K562 (cell line): ENCODE results near the gene PRICKLE2. TPM values are rescaled to one million over a fixed set of nuclear protein-coding genes. Genes with fewer than 3 reads are reported as not detected.

Source experiments
- ATAC-seq: fragments of 200-7000 bp; cut with Tn5 transposase; 3 replicates; pipeline ENCODE4 v1.9.1; 2020; ENCODE audit warnings: moderate library complexity
- BruUV-seq: library from RNA; stranded (reverse); fragments of 400-500 nt; replicated peaks from 2 replicates; lab custom pipeline; 2021; lab: Mats Ljungman, UMichigan
- CTCF ChIA-PET: fragments of 300-600 bp; formaldehyde crosslinking; extraction: SDS; loops from one replicate; lab custom pipeline; 2021; ENCODE audit warnings: low intra/inter-chr PET ratio; lab: Yijun Ruan, JAX
- POLR2A ChIA-PET: fragments of 300-600, 350-650 bp; sonication (Branson Sonifier 250); formaldehyde crosslinking; extraction: SDS; loops from one replicate; lab custom pipeline; 2021; ENCODE audit warnings: antibody characterized with exemption, inconsistent platforms; lab: Yijun Ruan, JAX
- DNase-seq, 4 experiments: peaks; one replicate each; pipeline versions ENCODE4 v3.0.0 to v3.0.0-alpha.2; 2011 to 2018; ENCODE audit warnings: low spot score in 3 of 4, mixed read lengths in 3 of 4; ENCODE audit errors: extremely low read depth in 1 of 4
- FAIRE-seq: peaks from 2 replicates; lab custom pipeline; 2011; peaks lifted over from hg19 to GRCh38; lab: Jason Lieb, UNC
- H2AFZ ChIP-seq: 2 replicates; pipeline ENCODE4 v1.6.0; 2011; ENCODE audit warnings: low read depth, low read length, control low read depth, inconsistent platforms
- H3K27ac ChIP-seq: fragments of 200-600 bp; 3 replicates; pipeline ENCODE4 v1.8.0; 2011; ENCODE audit warnings: low read depth, mild to moderate bottlenecking, control low read depth, inconsistent platforms, low read length, moderate library complexity, mixed read lengths; ENCODE audit errors: extremely low read depth
- H3K27me3 ChIP-seq, 2 experiments: fragments of 300-600 bp in 1 of 2; 2 replicates in 1 of 2; 3 replicates in 1 of 2; pipeline versions ENCODE4 v1.6.0 to v1.8.0; 2011; ENCODE audit warnings: inconsistent platforms in 2 of 2, low read length in 2 of 2, mild to moderate bottlenecking in 1 of 2, mixed read lengths in 1 of 2, moderate library complexity in 1 of 2; ENCODE audit not compliant: control insufficient read depth in 2 of 2, insufficient read depth in 2 of 2
- H3K36me3 ChIP-seq: fragments of 300-600 bp; 3 replicates; pipeline ENCODE4 v1.8.0; 2011; ENCODE audit warnings: mild to moderate bottlenecking, low read length, inconsistent platforms; ENCODE audit not compliant: control insufficient read depth, insufficient read depth
- H3K4me1 ChIP-seq, 2 experiments: fragments of 200-600 bp in 1 of 2; replicated peaks in 1 of 2; 2 replicates in 1 of 2; 3 replicates in 1 of 2; pipeline versions ENCODE4 v1.5.1 to v1.8.0; 2011; ENCODE audit warnings: inconsistent platforms in 2 of 2, low read length in 2 of 2, mild to moderate bottlenecking in 1 of 2, mixed read lengths in 1 of 2, moderate library complexity in 1 of 2; ENCODE audit not compliant: control insufficient read depth in 2 of 2, insufficient read depth in 2 of 2
- H3K4me2 ChIP-seq: 2 replicates; pipeline ENCODE4 v1.6.1; 2011; ENCODE audit warnings: low read length, control low read depth, inconsistent platforms, mixed read lengths; ENCODE audit not compliant: insufficient read depth
- H3K4me3 ChIP-seq: fragments of 200-600 bp; sonication (generic), shearing (Covaris generic); 2 replicates; pipeline ENCODE4 v1.5.1; 2016; ENCODE audit warnings: control low read depth, inconsistent platforms
- H3K79me2 ChIP-seq: fragments of 200-600 bp; 3 replicates; pipeline ENCODE4 v1.8.0; 2011; ENCODE audit warnings: low read length, inconsistent platforms; ENCODE audit not compliant: control insufficient read depth, insufficient read depth
- H3K9ac ChIP-seq, 2 experiments: 2 replicates each; pipeline versions ENCODE4 v1.6.0 to v1.6.1; 2011; ENCODE audit warnings: low read depth in 2 of 2, low read length in 2 of 2, control low read depth in 1 of 2, inconsistent platforms in 1 of 2, mild to moderate bottlenecking in 1 of 2, mixed read lengths in 1 of 2; ENCODE audit not compliant: insufficient read depth in 1 of 2
- H3K9me1 ChIP-seq: one replicate; pipeline ENCODE4 v1.6.0; 2011; ENCODE audit warnings: inconsistent platforms, mild to moderate bottlenecking, low read length, moderate library complexity; ENCODE audit not compliant: control insufficient read depth, insufficient read depth
- H3K9me3 ChIP-seq: replicated peaks from 2 replicates; pipeline ENCODE4 v1.5.1; 2011; ENCODE audit warnings: low read depth, low read length, inconsistent platforms; ENCODE audit not compliant: control insufficient read depth, insufficient read depth
- H4K20me1 ChIP-seq: replicated peaks from 2 replicates; pipeline ENCODE4 v1.6.1; 2011; ENCODE audit warnings: low read length, inconsistent platforms, mixed read lengths; ENCODE audit not compliant: control insufficient read depth, insufficient read depth
- FOSL1 ChIP-seq: fragments of 200-800 bp; sonication (Bioruptor generic); conservative IDR thresholded peaks from 2 replicates; pipeline ENCODE4 v1.6.1; 2016; ENCODE audit warnings: missing genetic modification characterization, missing compliant biosample characterization
- ZBTB11 ChIP-seq, 3 experiments: fragments of 200-800 bp in 1 of 3; fragments of 250-450 bp in 1 of 3; fragments of 450-650 bp in 1 of 3; sonication (Bioruptor Pico) in 1 of 3; sonication (Bioruptor generic) in 1 of 3; formaldehyde crosslinking in 1 of 3; IDR thresholded peaks; 2 replicates each; pipeline versions ENCODE4 v1.6.1 to v1.8.0; 2016 to 2022; ENCODE audit warnings: mild to moderate bottlenecking in 2 of 3, missing genetic modification characterization in 2 of 3, missing compliant biosample characterization in 1 of 3, moderate library complexity in 1 of 3
- WGBS: fragments of 100-300 bp; shearing (Covaris generic); methylation state at CpG from one replicate; pipeline ENCODE4 v1.1.6; 2016; ENCODE audit warnings: low coverage, mixed read lengths; ENCODE audit not compliant: insufficient coverage; ENCODE audit errors: missing lambda C conversion rate; 5-methylcytosine and 5-hydroxymethylcytosine counted together
- in situ Hi-C: fragments of 300-500 bp; cut with MboI; formaldehyde crosslinking; loops from 4 replicates; pipeline ENCODE4 v1.15.0; 2018; ENCODE audit warnings: inconsistent platforms, mixed read lengths
- intact Hi-C: fragments of 100-400 bp; cut with micrococcal nuclease; formaldehyde crosslinking; loops from 2 replicates; pipeline ENCODE4 v1.14.2; 2022
- polyA plus RNA-seq, 8 experiments: library from polyadenylated mRNA; depleted of rRNA in 4 of 8; stranded (reverse) in 5 of 8; unstranded in 3 of 8; fragments of >200 nt; fragmentation: Nextera tagmentation in 2 of 8; fragmentation: Illumina TruSeq in 1 of 8; extraction: Ambion mirVana in 2 of 8; extraction: Trizol in 1 of 8; gene quantifications; 2 replicates each; pipeline versions ENCODE4 v1.2.1 to v1.2.3, GENCODE V29; 2011 to 2014; ENCODE audit warnings: inconsistent platforms in 1 of 8, missing spikeins in 1 of 8
- total RNA-seq, 7 experiments: library from RNA; depleted of rRNA in 6 of 7; stranded (reverse); fragments of >200 nt in 6 of 7; fragmentation: Illumina TruSeq in 2 of 7; extraction: Trizol in 2 of 7; gene quantifications; 2 replicates each; pipeline versions ENCODE4 v1.2.1 to v1.2.3, GENCODE V29; 2011 to 2021; ENCODE audit warnings: low replicate concordance in 1 of 7

PRICKLE2 gene
- total and polyA plus RNA-seq, 9 of the 15 experiments (the other 6 are each of a cell fraction or from before 2014, with no cell fraction given): 0.07 to 0.09 TPM; not detected in 7

- Histone ChIP-seq H3K27ac (no peak overlapping the region), H3K4me3 (no peak overlapping the region), H3K79me2 (no peaks in the 10 kb centered on the region), H3K4me2 (no peak overlapping the region), H3K9me3 (no peaks in the 10 kb centered on the region), H4K20me1 (no peaks in the 10 kb centered on the region), H3K36me3 (no peaks in the 10 kb centered on the region), H2AFZ (no peak overlapping the region), H3K9me1 (no peaks in the 10 kb centered on the region), H3K27me3 (no peaks in the 10 kb centered on the region), H3K9ac (no peak overlapping the region), H3K4me1 (no peaks in the 10 kb centered on the region)
- TF ChIP-seq FOSL1: no peak
- TF ChIP-seq ZBTB11 (CRISPR knock-in tag; IDR thresholded peaks at IDR 0.05): peak in 1 of 3 experiments; percentile 43; a peak in 1 of 6 replicates
- POLR2A ChIA-PET: no interaction called here
- WGBS: 0% methylated on average over 1 of the region's 1 CpG
- in situ Hi-C loops (no loop called here), intact Hi-C loops (no loop called here)
- DNase-seq (no peak), FAIRE-seq (no peak), ATAC-seq (no peak)
- CTCF ChIA-PET: no interaction called here
- BruUV-seq: no TSS peak
Observed at GRCh38 chr3:64179860-64180259, 45.4 kb downstream of the PRICKLE2 start.
